Sciatic nerve (tissue), 2 donors: ENCODE measurements around the gene KRAS. TPM values are rescaled to one million over a fixed set of nuclear protein-coding genes. Genes with fewer than 3 reads are reported as not detected.
"Not testable (repeated sequence)": the region's sequence is repeated elsewhere in the genome, so short reads cannot be mapped to it uniquely, and the experiment has no call there.

Source experiments
- ATAC-seq: fragments of 200-7000 bp; cut with Tn5 transposase; one replicate; pipeline ENCODE4 v1.9.1; 2020; ENCODE audit warnings: mild to moderate bottlenecking, moderate library complexity
- DNase-seq: peaks from one replicate; pipeline ENCODE4 v3.0.0-alpha.2; 2020; ENCODE audit warnings: low spot score
- intact Hi-C: fragments of 100-400 bp; cut with DNase I; formaldehyde crosslinking; loops from one replicate; pipeline ENCODE4 v1.14.2; 2022
- total RNA-seq: library from RNA; stranded (reverse); fragmentation: NEBNext Ultra II Directional; extraction: Animal tissue kit (Norgen Biotek cat#: 25700); gene quantifications from one replicate; pipeline ENCODE4 v1.2.1, GENCODE V29; 2021
- donor health status: DM: no; HTN: no; CAD: no.
- donor health status: DM: no; HTN: no; CAD: no.

Gene KRAS
- 54.9 TPM for total RNA-seq

- ATAC-seq (peak; percentile 98), DNase-seq (peak; percentile 97)
- intact Hi-C loops = no loop called here
These were observed at the start of gene KRAS for GRCh38 chr12:25250744-25251730. Gene KRAS, minus strand, starts transcription at chr12:25250929.

- ATAC-seq (no peak), DNase-seq (no peak)
- intact Hi-C loops = no loop called here
These were observed 45.7 kb upstream of the KRAS start for GRCh38 chr12:25296381-25296780.

- DNase-seq (no peak), ATAC-seq (no peak)
- intact Hi-C loops = no loop called here
These were observed 44.6 kb upstream of the KRAS start for GRCh38 chr12:25295361-25295760.

- ATAC-seq (no peak), DNase-seq (no peak)
- intact Hi-C loops = no loop called here
These were observed 42.9 kb upstream of the KRAS start for GRCh38 chr12:25293653-25294052.

GRCh38 chr12:25292810-25293221 lies 42.1 kb upstream of the KRAS start:
- DNase-seq, intact Hi-C loops, ATAC-seq: not testable (repeated sequence)

GRCh38 chr12:25287610-25288009 lies 36.9 kb upstream of the KRAS start:
- intact Hi-C loops = no loop called here
- DNase-seq (no peak), ATAC-seq (no peak)

GRCh38 chr12:25286837-25287236 lies 36.1 kb upstream of the KRAS start:
- DNase-seq (no peak), ATAC-seq (no peak)
- intact Hi-C loops = no loop called here

- intact Hi-C loops = no loop called here
- ATAC-seq (no peak), DNase-seq (no peak)
These were observed 33.3 kb upstream of the KRAS start for GRCh38 chr12:25284024-25284423.

GRCh38 chr12:25283006-25283405 lies 32.3 kb upstream of the KRAS start:
- DNase-seq (no peak), ATAC-seq (no peak)

GRCh38 chr12:25280082-25280481 lies 29.4 kb upstream of the KRAS start:
- ATAC-seq (no peak), DNase-seq (no peak)
- intact Hi-C loops = no loop called here

More at GRCh38 chr12:25283006-25283405, 32.3 kb upstream of the KRAS start:
- intact Hi-C loops = no loop called here

- intact Hi-C loops = no loop called here
- no peak for ATAC-seq
- DNase-seq = no peak
These were observed 27.5 kb upstream of the KRAS start for GRCh38 chr12:25278269-25278668.

GRCh38 chr12:25276199-25276937 lies 25.6 kb upstream of the KRAS start:
- ATAC-seq (peak; percentile 58), DNase-seq (peak; percentile 62)
- intact Hi-C loops = no loop called here

GRCh38 chr12:25271486-25272098 lies 20.9 kb upstream of the KRAS start:
- no peak for DNase-seq
- ATAC-seq = no peak
- intact Hi-C loops = no loop called here

GRCh38 chr12:25269701-25270100 lies 19.0 kb upstream of the KRAS start:
- DNase-seq (no peak), ATAC-seq (no peak)
- intact Hi-C loops = no loop called here

- DNase-seq (no peak), ATAC-seq (no peak)
- intact Hi-C loops = no loop called here
These were observed 15.8 kb upstream of the KRAS start for GRCh38 chr12:25266497-25266896.

- intact Hi-C loops = no loop called here
- ATAC-seq = no peak
These were observed 14.1 kb upstream of the KRAS start for GRCh38 chr12:25264862-25265261.

GRCh38 chr12:25264114-25264513 lies 13.4 kb upstream of the KRAS start:
- ATAC-seq = no peak
- intact Hi-C loops = no loop called here

More at GRCh38 chr12:25264862-25265261, 14.1 kb upstream of the KRAS start:
- no peak for DNase-seq

GRCh38 chr12:25263594-25263993 lies 12.9 kb upstream of the KRAS start:
- DNase-seq = no peak
- no peak for ATAC-seq
- intact Hi-C loops = no loop called here

More at GRCh38 chr12:25264114-25264513, 13.4 kb upstream of the KRAS start:
- no peak for DNase-seq

- DNase-seq = no peak
- no peak for ATAC-seq
- intact Hi-C loops = no loop called here
These were observed 11.8 kb upstream of the KRAS start for GRCh38 chr12:25262389-25263074.
